ENCODE data around the gene SMOC1.

The SMOC1 gene

GRCh38 chr14:70013271-70013873, 134.2 kb downstream of the SMOC1 start:
- DNase-seq: no peak

- no peak for DNase-seq
Measured at GRCh38 chr14:70014406-70015095, 135.3 kb downstream of the SMOC1 start.

DNA sequence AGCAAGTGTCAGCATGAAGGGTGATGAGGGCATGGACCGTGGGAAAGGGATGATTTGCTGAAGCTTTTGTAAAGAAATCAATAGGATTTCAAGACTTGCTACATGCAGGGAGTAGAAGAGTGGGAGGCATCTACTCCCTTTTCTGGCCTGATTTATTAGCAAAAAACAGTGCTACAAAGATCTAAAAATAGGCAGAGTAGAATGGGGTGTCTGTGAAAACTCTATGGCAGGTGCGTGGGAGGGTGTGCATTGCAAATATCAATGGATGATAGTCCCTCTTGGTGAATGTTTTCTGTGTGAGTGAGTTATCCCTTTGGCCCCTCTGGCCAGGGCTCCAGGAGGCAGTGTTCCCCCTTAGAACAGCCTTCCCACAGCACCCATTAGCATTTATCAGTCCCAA, 139.0 kb downstream of the SMOC1 start:
- DNase-seq: no peak

- DNase-seq: peak; percentile 90
Measured at GRCh38 chr14:70018713-70019211, 139.5 kb downstream of the SMOC1 start.

DNA sequence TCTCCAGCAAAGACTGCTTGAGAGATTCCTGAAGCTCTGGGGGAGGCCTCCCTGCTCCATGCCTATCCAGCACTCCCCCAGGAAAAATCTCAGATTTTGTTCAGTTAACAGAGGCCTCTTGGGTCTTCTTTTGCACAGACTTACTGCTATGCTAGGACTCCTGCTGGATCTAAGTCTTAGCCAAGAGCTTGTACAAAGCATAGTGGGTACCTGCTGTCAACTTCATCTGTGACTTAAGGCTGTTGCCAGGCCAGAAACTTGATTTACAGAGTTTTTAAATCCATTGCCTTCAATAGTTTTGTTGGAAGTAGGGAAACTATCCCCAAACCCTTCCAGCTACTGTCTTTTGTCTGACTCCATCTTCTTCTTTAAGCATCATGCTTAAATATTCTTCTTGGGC, 140.5 kb downstream of the SMOC1 start:
- DNase-seq: no peak

DNA sequence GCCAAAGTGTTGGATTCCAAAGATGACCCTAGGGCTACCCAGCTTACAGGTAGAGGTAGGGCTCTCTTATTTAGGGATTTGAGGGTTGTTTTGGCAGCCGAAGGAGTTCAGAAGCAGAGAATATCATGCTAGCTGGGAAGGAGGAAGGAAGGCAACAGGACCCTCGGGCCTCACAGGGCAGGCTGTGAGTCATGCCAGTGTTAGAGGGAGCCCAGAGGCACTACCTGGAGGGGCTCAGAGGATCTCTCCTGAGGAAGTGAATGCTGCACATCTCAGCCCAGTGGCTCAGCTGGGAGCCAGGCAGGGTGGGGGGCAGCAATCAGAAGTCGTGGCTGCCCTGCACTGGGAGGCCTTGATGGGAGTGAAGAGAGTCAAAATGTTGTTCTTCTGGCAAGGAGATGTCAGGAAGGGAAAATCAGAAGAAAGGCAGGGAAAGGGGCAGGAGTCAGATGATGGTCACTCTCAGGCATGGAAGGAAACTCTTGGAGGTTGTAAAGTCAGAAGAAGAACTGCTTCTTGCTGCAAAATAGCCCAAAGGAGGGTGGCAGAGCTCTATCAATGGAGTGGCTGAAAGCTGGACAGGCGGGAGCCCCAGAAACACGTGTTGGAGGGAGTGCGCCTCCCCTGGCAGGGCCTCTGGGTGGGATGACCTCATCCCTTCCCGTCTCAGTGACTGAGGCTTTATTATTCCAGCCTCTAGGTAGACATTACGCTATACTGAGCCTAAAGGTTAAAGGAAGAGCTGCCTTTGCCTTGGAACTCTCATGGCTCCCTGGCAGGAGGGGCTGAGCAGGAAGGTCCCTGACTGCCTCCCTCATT, 141.3 kb downstream of the SMOC1 start:
- DNase-seq: peak; percentile 72

- DNase-seq: peak; percentile 40
Measured at GRCh38 chr14:70021548-70022220, 142.5 kb downstream of the SMOC1 start.

DNA sequence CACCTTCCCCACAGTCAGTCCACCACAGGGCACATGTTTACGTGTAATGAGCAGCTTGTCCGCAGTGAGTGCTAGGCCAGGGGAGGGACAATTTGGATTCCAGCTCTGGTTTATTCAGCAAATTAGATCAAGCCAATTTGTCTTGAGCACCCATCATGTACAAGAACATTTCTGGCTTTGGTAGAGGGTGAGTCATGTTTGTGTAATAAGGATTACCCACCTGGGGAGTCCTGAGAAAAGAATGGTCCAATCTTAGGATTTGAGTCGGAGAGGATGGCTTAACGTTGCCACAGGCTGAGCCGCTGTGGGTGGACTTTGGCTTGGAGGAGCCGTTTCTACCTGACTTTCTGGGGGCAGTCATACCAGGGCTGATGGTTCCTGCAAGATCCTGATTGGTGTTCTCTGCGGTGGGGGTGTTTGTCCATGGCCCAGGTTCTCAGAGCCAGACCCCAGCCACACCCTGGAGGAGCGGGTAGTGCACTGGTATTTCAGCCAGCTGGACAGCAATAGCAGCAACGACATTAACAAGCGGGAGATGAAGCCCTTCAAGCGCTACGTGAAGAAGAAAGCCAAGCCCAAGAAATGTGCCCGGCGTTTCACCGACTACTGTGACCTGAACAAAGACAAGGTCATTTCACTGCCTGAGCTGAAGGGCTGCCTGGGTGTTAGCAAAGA, 143.7 kb downstream of the SMOC1 start:
- no peak for DNase-seq

DNA sequence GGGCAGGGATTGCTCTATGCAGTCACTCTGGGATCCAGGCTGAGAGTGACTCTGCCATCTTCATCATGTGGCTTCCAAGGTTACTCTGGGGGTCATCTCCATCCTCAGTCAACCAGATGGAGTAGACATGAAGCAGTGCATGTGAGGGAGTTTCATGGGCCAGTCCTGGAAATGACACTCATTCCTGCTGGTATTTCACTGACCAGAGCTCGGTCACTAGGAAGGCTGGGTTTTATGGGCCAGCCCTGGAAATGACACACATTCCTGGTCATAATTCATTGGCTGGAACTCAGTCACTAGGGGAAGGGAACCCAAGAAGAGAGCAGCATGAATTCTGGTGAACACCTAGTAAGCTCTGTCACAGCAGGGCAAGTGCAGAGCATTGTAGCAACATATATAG, 144.7 kb downstream of the SMOC1 start:
- DNase-seq: no peak

DNA sequence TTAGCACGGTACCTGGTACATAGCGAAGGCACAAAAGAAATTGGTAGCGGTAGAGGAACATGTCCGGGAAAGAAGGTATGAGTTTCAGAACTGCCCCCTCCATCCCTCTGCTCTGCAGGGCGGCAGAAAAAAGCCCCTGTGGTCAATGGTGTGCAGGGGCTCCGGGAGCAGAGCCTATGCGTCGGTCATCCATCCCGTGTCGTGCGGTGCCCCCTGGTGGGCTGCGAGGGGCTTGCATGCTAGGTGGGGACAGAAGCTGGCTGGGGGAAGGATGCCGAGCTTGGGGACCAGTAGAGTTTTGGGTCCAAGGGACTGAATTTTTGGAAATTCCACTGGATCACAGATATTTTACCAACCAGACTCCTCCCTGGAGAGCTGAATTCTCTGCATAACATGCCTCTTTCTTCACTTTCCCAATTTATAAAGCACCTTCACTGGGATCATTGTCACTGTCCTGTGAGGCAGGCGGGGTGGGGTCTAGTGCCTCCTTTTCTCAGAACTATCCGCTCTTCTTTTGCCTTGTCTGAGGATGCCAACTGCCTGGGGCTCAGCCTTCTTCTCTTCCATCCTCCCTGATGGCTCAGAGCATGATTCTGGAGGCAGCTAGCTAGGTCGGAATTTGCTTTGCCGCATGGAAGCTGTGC, 148.7 kb downstream of the SMOC1 start:
- DNase-seq: peak; percentile 40

GRCh38 chr14:70029296-70030132, 150.3 kb downstream of the SMOC1 start:
- DNase-seq: no peak

- DNase-seq: no peak
Measured at GRCh38 chr14:70032016-70032415, 152.8 kb downstream of the SMOC1 start.

GRCh38 chr14:70032447-70032846, 153.2 kb downstream of the SMOC1 start:
- DNase-seq: no peak

DNA sequence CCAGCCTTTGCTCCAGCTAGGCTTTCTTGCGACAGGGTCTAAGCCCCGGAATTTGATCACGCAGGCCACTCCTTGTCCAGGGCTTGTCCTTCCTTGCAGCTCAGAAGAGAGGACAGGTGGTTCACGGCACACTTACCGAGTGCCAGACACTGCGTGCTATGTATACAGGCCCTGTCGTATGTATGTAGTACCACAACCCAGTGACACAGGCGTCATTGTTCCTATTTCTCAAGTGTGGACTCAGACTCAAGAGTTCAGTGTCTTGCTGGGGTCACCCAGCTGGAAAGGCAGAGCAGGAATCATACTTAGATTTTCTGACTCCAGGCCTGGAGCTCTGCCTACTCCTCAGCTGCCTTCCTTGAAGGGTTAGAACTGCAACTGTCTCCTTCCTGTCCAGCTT, 153.9 kb downstream of the SMOC1 start:
- no peak for DNase-seq

GRCh38 chr14:70033561-70033960, 154.3 kb downstream of the SMOC1 start:
- no peak for DNase-seq

DNA sequence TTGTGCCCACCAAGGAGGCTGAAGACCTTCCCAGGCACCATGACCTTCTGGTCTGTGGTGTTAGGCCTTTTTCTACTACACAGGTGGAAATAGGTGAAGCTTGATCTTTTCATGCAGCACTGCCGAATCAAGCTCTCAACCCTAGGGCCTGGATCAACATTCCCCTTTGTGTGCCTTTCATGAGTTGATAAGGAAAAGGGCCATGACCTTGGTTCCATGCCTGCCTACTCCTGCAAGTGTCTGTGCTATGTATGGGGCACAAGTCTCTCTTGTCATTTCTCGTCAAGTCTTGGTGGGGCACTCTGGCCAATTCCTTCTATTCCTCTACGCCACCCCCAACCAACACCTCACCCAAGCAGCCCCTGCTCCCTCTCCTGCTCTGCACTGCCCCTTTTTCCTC, 155.0 kb downstream of the SMOC1 start:
- no peak for DNase-seq

DNA sequence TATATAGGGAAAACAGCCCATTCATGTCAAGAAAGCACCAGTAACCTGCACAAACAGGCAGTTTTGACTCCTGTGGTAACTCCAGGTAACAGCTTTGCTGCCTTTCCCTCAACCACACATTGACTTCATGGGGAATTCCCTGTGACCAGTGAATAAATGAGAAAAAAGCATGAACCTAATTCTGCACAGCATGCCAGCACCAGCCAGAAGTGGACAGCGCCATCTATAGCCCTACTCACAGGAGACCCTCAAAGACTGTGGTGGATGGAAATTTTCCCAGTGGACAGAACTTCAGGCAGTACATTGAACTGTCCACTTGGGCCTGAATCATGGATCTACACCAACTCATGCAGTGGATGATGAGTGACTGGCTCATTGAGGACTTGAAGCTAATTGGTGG, 157.4 kb downstream of the SMOC1 start:
- DNase-seq: no peak

- peak; percentile 4 for DNase-seq
Measured at GRCh38 chr14:70043001-70043400, 163.8 kb downstream of the SMOC1 start.

- no peak for DNase-seq
Measured at GRCh38 chr14:70045310-70045709, 166.1 kb downstream of the SMOC1 start.

DNA sequence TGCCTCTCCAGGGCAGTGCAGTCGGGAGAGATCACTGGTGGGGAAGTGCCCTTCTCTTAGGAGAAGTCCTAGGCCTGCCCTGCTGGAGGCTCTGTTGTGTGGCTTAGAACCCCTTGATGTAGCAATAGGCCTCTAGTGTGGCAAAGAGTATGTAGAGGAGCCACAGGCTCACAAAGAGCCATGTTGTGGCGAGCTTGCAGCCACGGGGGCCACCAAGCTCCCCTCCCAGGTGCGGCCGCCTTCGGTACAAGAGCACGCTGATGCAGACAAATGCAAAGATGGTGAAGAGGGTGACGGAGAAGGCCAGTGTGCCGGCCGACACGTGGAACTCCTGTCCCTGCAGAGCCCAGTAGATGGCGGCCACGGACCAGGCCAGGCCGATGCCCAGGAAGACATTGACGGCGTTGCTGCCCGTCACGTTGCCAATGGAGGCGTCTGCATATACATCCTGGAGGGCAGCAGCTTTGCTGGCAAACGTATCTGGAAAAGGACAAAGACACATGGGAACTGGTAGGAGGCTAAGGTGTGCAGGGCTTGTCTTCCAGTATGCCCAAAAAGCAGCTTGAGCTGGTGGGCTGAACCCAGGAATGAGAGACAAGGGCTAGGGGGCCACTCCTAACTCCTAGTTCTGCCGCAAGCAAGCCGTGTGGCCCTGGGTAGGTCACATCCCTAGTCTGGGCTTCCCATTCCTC, 166.8 kb downstream of the SMOC1 start:
- DNase-seq: peak; percentile 38

All from MV-4-11 (cell line).